Measurements from ENCODE around the gene KYNU.

DNA sequence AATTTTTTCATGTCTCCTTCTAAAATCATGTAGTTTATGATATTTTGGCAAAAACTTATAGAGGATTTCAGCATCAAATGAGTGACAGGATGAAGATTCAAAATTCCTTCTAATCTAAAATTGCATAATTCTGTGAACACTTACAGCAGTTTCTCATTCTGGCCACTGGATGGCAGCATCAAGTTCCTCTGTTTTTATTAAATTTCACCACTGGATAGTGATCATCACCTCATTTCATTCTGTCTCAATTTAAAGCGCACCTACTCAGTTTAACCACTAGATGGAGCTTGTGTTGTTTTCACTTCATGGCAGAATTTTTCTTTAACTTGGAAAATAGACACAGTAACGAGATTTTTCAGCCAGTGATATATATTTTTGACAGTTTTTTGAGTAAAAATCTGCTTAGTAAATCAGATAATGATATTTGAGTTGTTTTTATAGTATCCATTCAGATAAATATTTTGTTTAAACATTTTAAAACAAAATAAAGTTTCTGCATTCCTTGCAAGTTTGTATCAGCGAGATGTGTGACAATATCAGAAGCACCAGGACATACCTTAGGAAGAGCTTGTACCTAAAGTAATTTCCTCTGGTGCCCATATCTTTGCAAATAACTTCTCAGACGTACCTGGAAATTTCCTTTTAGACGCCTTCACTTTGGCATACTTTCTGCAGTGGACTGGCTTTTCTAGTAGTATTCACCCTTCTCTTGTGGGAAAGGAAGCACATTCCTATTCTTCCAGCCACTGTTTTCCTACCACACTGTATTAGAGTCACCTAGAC, 157.0 kb downstream of the KYNU start:
- TF ChIP-seq POLR2A (IDR thresholded peaks at IDR 0.05), result no peak
- TF ChIP-seq, protein P1, sequence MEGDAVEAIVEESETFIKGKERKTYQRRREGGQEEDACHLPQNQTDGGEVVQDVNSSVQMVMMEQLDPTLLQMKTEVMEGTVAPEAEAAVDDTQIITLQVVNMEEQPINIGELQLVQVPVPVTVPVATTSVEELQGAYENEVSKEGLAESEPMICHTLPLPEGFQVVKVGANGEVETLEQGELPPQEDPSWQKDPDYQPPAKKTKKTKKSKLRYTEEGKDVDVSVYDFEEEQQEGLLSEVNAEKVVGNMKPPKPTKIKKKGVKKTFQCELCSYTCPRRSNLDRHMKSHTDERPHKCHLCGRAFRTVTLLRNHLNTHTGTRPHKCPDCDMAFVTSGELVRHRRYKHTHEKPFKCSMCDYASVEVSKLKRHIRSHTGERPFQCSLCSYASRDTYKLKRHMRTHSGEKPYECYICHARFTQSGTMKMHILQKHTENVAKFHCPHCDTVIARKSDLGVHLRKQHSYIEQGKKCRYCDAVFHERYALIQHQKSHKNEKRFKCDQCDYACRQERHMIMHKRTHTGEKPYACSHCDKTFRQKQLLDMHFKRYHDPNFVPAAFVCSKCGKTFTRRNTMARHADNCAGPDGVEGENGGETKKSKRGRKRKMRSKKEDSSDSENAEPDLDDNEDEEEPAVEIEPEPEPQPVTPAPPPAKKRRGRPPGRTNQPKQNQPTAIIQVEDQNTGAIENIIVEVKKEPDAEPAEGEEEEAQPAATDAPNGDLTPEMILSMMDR (IDR thresholded peaks at IDR 0.05), result peak; percentile 91 to 95 (median 93)
